KMS-11 (cell line): Measurements from ENCODE around the gene ITGA8.

ENCODE experiments used
- H2AFZ ChIP-seq: fragments of 200-600 bp; sonication (generic); 2 replicates; pipeline ENCODE4 v1.6.1; 2016; ENCODE audit warnings: antibody characterized with exemption, mixed run types, low read depth
- H3K27ac ChIP-seq: fragments of 200-600 bp; sonication (generic); 2 replicates; pipeline ENCODE4 v1.6.1; 2016; ENCODE audit warnings: mild to moderate bottlenecking, mixed run types
- H3K27me3 ChIP-seq: fragments of 200-600 bp; sonication (generic); 2 replicates; pipeline ENCODE4 v1.6.1; 2017; ENCODE audit warnings: mild to moderate bottlenecking, low read depth, mixed run types, moderate library complexity; ENCODE audit not compliant: insufficient read depth
- H3K36me3 ChIP-seq: fragments of 200-600 bp; sonication (generic); 2 replicates; pipeline ENCODE4 v1.6.1; 2017; ENCODE audit warnings: mild to moderate bottlenecking, mixed run types; ENCODE audit not compliant: insufficient read depth
- H3K4me1 ChIP-seq: fragments of 200-600 bp; sonication (generic); 2 replicates; pipeline ENCODE4 v1.6.1; 2016; ENCODE audit warnings: mild to moderate bottlenecking, low read depth, mixed run types; ENCODE audit not compliant: poor library complexity, severe bottlenecking
- H3K4me2 ChIP-seq: fragments of 200-600 bp; sonication (generic); 2 replicates; pipeline ENCODE4 v1.7.0; 2016; ENCODE audit warnings: mild to moderate bottlenecking, mixed run types
- H3K4me3 ChIP-seq: fragments of 200-600 bp; sonication (generic); IDR thresholded peaks from 2 replicates; pipeline ENCODE4 v1.6.1; 2017; ENCODE audit warnings: low read depth, low read length, mixed read lengths; ENCODE audit not compliant: insufficient read depth
- H3K79me2 ChIP-seq: fragments of 200-600 bp; sonication (generic); 2 replicates; pipeline ENCODE4 v1.6.1; 2016; ENCODE audit warnings: low read depth, mixed run types; ENCODE audit not compliant: insufficient read depth
- H3K9ac ChIP-seq: fragments of 200-600 bp; sonication (generic); 2 replicates; pipeline ENCODE4 v1.6.1; 2016; ENCODE audit warnings: mild to moderate bottlenecking, mixed run types
- H4K20me1 ChIP-seq: fragments of 200-600 bp; sonication (generic); 2 replicates; pipeline ENCODE4 v1.6.1; 2016; ENCODE audit warnings: mild to moderate bottlenecking, mixed run types; ENCODE audit not compliant: insufficient read depth
- TF ChIP-seq, protein P1 (sequence below): fragments of 200-600 bp; sonication (generic); conservative IDR thresholded peaks from 2 replicates; pipeline ENCODE4 v1.6.1; 2017; ENCODE audit warnings: low read depth, mild to moderate bottlenecking, antibody characterized with exemption, low read length, moderate library complexity, mixed read lengths

ITGA8 gene

DNA sequence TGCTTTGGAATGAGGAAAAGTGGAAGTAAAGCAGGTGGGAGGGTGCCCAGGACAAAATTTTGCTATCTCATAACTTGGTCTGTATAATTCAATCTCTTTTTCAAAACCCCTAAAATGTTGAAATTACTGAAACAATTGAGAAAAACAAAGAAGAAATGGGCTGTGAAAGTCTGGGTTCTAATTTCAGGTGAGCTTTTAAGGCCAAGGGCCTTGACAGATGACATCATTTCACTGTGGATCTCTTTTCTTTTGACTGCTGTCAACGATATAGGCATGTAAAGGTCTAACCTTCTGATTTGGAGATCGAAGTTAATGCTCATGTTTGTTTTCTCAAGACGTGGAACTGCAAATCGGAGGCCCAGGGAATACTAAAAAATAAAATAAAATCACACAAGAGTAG lies 127.8 kb downstream of the ITGA8 start:
- Histone ChIP-seq H4K20me1 (no peaks in the 10 kb centered on the region), H3K9ac (no peak overlapping the region), H3K4me1 (no peaks in the 10 kb centered on the region), H3K36me3 (no peaks in the 10 kb centered on the region), H3K4me3 (no peak overlapping the region), H2AFZ (no peak overlapping the region), H3K4me2 (no peak overlapping the region), H3K27ac (no peak overlapping the region), H3K79me2 (no peaks in the 10 kb centered on the region), H3K27me3 (no peaks in the 10 kb centered on the region)
- TF ChIP-seq, protein P1, sequence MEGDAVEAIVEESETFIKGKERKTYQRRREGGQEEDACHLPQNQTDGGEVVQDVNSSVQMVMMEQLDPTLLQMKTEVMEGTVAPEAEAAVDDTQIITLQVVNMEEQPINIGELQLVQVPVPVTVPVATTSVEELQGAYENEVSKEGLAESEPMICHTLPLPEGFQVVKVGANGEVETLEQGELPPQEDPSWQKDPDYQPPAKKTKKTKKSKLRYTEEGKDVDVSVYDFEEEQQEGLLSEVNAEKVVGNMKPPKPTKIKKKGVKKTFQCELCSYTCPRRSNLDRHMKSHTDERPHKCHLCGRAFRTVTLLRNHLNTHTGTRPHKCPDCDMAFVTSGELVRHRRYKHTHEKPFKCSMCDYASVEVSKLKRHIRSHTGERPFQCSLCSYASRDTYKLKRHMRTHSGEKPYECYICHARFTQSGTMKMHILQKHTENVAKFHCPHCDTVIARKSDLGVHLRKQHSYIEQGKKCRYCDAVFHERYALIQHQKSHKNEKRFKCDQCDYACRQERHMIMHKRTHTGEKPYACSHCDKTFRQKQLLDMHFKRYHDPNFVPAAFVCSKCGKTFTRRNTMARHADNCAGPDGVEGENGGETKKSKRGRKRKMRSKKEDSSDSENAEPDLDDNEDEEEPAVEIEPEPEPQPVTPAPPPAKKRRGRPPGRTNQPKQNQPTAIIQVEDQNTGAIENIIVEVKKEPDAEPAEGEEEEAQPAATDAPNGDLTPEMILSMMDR = no peak

DNA sequence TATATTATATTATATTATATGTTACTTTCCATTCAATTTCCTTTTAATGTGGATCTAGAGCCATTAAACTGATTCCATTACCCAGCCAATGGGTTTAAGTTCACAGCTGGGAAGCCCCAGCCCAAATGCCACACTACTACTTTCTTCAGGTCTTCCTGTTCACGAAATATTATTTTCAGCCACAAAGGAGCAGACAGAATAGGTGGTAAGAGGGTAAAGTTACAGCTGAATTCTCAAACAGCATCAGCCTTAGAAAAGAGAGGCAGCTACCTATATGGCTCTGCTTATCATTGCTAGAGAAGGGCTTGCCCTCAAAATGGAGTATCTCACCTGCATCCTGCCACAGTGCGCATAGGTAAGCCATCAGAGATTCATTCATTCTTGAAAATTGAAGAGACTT lies 128.3 kb downstream of the ITGA8 start:
- TF ChIP-seq, protein P1 = no peak
- no peaks in the 10 kb centered on the region for H3K79me2 ChIP-seq
- no peak overlapping the region for H3K4me3 ChIP-seq
- no peaks in the 10 kb centered on the region for H4K20me1 ChIP-seq
- H2AFZ ChIP-seq = no peak overlapping the region
- no peaks in the 10 kb centered on the region for H3K27me3 ChIP-seq
- no peak overlapping the region for H3K9ac ChIP-seq
- no peak overlapping the region for H3K4me2 ChIP-seq
- H3K27ac ChIP-seq = no peak overlapping the region
- H3K36me3 ChIP-seq = no peaks in the 10 kb centered on the region
- no peaks in the 10 kb centered on the region for H3K4me1 ChIP-seq

DNA sequence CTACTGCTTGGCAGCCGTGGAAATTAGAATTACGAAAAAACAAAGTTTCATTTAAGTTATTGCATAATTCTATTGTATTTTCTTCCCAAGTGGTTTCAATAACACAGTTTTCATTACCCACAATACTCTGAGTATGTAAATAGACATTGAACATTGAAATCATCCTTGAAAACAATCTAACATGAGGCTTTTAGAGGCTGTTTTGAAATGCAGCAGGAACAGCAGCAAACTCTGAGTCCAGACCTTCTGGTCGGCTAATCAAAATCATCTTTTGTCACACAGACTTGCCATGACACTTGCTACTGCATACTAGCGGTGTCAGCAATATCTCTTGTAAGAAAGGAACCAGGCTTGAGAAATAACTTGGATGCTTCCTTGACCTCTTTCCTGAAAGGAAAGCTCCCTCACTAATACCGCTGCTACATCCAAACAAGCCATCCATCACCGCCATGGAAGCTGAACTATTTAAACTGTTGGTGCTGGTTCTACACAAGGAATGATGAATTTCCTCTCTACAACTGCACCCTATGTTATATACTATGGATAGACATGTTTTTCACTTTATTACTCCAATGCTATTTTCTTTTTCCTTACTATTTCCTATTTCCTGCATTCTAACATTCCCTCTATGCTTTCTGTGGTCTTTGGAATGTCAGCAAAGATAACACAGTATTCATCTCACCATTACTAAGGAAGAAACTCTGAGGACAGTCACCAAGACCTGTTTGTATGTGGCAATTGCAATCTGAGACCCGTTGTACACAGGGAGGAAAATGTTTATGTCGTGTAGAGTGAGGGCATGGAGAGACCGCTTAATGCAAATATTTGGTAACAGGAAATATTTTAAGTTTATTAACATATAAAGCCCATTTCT lies 130.8 kb downstream of the ITGA8 start:
- Histone ChIP-seq H3K79me2 (no peaks in the 10 kb centered on the region), H3K27ac (no peak overlapping the region), H3K4me2 (no peak overlapping the region), H3K9ac (no peak overlapping the region), H3K4me1 (no peaks in the 10 kb centered on the region), H2AFZ (no peak overlapping the region), H3K36me3 (no peaks in the 10 kb centered on the region), H3K27me3 (no peaks in the 10 kb centered on the region), H4K20me1 (no peaks in the 10 kb centered on the region), H3K4me3 (no peak overlapping the region)
- TF ChIP-seq, protein P1 = no peak

DNA sequence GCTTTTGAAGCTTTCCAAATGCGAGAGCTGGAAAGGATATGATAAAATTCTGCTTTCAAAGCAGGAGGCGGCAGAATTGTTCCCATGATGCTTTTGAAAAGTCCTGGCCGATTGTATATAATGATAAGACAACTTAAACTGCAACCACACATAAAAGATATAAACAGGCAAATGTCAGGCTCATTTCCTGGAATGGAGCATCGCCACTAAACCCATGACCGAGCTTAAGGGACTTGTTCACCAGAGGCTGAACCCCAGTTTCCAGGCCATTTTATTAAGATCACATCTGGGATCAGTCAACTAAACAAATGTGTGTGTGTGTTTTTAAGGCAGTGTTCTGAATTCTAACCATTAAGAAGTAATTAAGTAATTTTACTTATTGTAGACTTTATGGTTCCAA lies 131.6 kb downstream of the ITGA8 start:
- H3K9ac ChIP-seq = no peak overlapping the region
- H2AFZ ChIP-seq = no peak overlapping the region
- H3K4me3 ChIP-seq = no peak overlapping the region
- H4K20me1 ChIP-seq = no peaks in the 10 kb centered on the region
- H3K79me2 ChIP-seq = no peaks in the 10 kb centered on the region
- H3K36me3 ChIP-seq = no peaks in the 10 kb centered on the region
- no peak overlapping the region for H3K4me2 ChIP-seq
- H3K27ac ChIP-seq = no peak overlapping the region
- no peaks in the 10 kb centered on the region for H3K27me3 ChIP-seq
- TF ChIP-seq, protein P1 = no peak
- no peaks in the 10 kb centered on the region for H3K4me1 ChIP-seq
